ENCODE measurements around the gene OR2D3. TPM values are rescaled to one million over a fixed set of nuclear protein-coding genes. Genes with fewer than 3 reads are reported as not detected.
"Not testable (repeated sequence)": the region's sequence is repeated elsewhere in the genome, so short reads cannot be mapped to it uniquely, and the experiment has no call there.

The OR2D3 gene
- total and polyA plus RNA-seq, 11 donors = not detected

DNA sequence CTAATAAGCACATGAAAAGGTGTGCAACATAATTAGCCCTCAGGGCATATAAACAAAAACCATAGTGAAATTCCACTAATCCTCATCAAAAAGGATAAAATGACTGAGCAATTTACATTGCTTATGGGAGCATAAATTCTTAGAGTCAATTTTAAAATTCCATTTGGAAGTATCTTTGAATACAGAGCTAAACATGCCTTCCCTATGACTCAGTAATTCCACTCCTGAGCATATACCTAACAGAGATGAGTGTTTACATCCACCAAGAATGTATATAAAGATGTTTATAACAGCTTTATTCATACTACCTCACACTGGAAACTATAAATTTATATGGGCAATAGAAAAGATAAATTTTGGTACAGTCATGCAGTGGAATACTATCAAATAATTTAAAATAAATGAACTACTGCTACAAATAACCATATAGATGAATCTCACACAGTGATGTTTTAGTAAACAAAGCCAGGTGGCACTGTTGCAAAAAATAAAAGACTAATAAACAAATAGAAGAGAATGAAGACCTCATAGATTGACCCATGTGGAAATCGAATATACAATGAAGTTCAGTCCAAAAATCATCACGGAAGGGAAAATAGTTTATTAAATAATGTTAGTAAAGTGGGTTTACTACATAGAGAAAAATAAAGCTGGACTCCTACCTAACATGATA is 20.3 kb upstream of the OR2D3 start:
- TF ChIP-seq, protein P1, sequence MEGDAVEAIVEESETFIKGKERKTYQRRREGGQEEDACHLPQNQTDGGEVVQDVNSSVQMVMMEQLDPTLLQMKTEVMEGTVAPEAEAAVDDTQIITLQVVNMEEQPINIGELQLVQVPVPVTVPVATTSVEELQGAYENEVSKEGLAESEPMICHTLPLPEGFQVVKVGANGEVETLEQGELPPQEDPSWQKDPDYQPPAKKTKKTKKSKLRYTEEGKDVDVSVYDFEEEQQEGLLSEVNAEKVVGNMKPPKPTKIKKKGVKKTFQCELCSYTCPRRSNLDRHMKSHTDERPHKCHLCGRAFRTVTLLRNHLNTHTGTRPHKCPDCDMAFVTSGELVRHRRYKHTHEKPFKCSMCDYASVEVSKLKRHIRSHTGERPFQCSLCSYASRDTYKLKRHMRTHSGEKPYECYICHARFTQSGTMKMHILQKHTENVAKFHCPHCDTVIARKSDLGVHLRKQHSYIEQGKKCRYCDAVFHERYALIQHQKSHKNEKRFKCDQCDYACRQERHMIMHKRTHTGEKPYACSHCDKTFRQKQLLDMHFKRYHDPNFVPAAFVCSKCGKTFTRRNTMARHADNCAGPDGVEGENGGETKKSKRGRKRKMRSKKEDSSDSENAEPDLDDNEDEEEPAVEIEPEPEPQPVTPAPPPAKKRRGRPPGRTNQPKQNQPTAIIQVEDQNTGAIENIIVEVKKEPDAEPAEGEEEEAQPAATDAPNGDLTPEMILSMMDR (IDR thresholded peaks at IDR 0.05) = no peak
- no peak for TF ChIP-seq POLR2A (IDR thresholded peaks at IDR 0.05)
- Histone ChIP-seq H3K9me3 (no peaks in the 10 kb centered on the region), H3K36me3 (no peaks in the 10 kb centered on the region), H3K27ac (no peak overlapping the region), H3K4me1 (no peaks in the 10 kb centered on the region), H3K27me3 (no peaks in the 10 kb centered on the region), H3K4me3 (no peak overlapping the region)
- intact Hi-C loops (cut with DNase I) = no loop called here
- WGBS, 4 donors = 46 to 68% (median 60%) methylated on average over 2 of the region's 2 CpGs
- ATAC-seq (no peak), DNase-seq (no peak)

DNA sequence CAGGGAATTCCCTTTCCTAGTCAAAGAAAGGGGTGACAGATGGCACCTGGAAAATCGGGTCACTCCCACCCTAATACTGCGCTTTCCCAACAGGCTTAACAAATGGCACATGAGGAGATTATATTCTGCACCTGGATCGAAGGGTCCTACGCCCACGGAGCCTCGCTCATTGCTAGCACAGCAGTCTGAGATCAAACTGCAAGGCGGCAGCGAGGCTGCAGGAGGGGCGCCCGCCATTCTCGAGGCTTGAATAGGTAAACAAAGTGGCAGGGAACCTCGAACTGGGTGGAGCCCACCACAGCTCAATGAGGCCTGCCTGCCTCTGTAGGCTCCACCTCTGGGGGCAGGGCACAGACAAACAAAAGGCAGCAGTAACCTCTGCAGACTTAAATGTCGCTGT is 16.0 kb upstream of the OR2D3 start:
- H3K27ac ChIP-seq; H3K4me1 ChIP-seq; H3K27me3 ChIP-seq; intact Hi-C loops (cut with DNase I); ATAC-seq; H3K9me3 ChIP-seq; DNase-seq; H3K4me3 ChIP-seq; H3K36me3 ChIP-seq: not testable (repeated sequence)
- WGBS, 4 donors = 80 to 94% (median 87%) methylated on average over 13 of the region's 13 CpGs

DNA sequence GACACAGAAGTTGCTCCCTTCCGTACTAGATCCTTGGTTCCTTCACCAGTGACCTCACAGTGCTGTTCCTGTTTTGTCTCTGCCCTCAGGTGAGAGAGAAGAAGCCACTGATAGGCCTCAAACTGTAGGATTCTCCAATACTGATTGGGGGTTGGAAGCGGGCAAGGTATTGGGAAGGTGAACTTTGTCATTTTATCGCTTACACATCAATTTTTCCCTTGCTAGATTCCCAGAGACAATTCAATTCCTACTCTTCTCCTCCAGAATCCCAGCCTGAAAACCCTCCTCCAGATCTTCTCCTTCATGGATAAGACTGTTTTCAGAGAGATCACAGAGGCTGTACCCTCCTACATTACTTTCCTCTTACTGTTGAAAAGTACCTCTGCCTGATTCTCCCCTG is 9.4 kb upstream of the OR2D3 start:
- Histone ChIP-seq H3K36me3 (no peaks in the 10 kb centered on the region), H3K27ac (no peak overlapping the region), H3K9me3 (no peaks in the 10 kb centered on the region), H3K27me3 (no peaks in the 10 kb centered on the region), H3K4me1 (no peaks in the 10 kb centered on the region), H3K4me3 (no peak overlapping the region)
- DNase-seq = no peak
- 88 to 95% (median 90%) methylated on average over 3 of the region's 3 CpGs for WGBS, 4 donors
- ATAC-seq = no peak
- intact Hi-C loops (cut with DNase I) = no loop called here
- TF ChIP-seq, protein P1 (IDR thresholded peaks at IDR 0.05) = no peak
- no peak for TF ChIP-seq POLR2A (IDR thresholded peaks at IDR 0.05)

DNA sequence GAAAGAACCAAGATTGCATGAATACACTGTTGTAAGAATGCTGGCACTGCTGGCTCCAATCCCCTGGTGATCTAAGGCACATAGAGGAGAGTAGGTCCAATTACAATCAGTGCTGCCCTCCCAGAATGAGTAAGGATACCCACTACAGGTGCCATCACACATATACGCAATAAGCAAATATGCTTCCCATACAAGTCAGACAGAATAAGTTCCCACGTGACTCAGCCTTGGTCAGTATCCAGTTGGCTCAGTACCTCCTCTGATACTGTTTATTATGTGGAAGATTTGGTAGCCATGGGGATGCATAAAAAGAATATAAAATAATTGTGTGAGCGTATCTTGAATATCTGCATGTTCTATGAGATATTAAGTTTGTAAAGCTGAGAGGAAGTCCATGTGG is 8.9 kb upstream of the OR2D3 start:
- TF ChIP-seq, protein P1 (IDR thresholded peaks at IDR 0.05) = no peak
- TF ChIP-seq POLR2A (IDR thresholded peaks at IDR 0.05) = no peak
- 46 to 65% (median 63%) methylated on average over 3 of the region's 3 CpGs for WGBS, 4 donors
- Histone ChIP-seq H3K4me3 (no peak overlapping the region), H3K9me3 (no peaks in the 10 kb centered on the region), H3K4me1 (no peaks in the 10 kb centered on the region), H3K36me3 (no peaks in the 10 kb centered on the region), H3K27ac (no peak overlapping the region), H3K27me3 (no peaks in the 10 kb centered on the region)
- ATAC-seq (no peak), DNase-seq (no peak)
- intact Hi-C loops (cut with DNase I) = no loop called here

DNA sequence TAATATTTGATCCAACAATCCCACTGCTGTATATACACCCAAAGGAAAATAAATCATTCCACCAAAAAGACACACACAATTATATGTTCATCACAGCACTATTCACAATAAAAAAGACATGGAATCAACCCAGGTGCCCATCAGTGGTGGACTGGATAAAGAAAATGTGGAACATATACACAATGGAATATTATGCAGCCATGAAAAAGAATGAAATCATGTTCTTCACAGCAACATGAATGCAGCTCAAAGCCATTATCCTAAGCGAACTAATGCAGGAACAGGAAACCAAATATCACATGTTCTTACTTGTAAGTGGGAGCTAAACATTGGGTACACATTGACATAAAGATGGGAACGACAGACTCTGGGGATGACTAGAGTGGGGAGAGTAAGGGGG is 1.1 kb upstream of the OR2D3 start:
- Histone ChIP-seq H3K27ac (no peak overlapping the region), H3K36me3 (no peaks in the 10 kb centered on the region), H3K27me3 (no peaks in the 10 kb centered on the region), H3K4me3 (no peak overlapping the region), H3K9me3 (peaks cover 0 to 6% (median 0%) of the 10 kb centered on the region in 12 donors), H3K4me1 (no peaks in the 10 kb centered on the region)
- DNase-seq (no peak), ATAC-seq (no peak)
- 21 to 60% (median 46%) methylated on average over 2 of the region's 2 CpGs for WGBS, 4 donors
- TF ChIP-seq POLR2A (IDR thresholded peaks at IDR 0.05) = no peak
- TF ChIP-seq, protein P1 (IDR thresholded peaks at IDR 0.05) = no peak
- intact Hi-C loops (cut with DNase I) = no loop called here
